ENCODE data around the gene FAM83B. TPM values are rescaled to one million over a fixed set of nuclear protein-coding genes. Genes with fewer than 3 reads are reported as not detected.
"Not testable (repeated sequence)": the region's sequence is repeated elsewhere in the genome, so short reads cannot be mapped to it uniquely, and the experiment has no call there.

FAM83B gene, protein sequence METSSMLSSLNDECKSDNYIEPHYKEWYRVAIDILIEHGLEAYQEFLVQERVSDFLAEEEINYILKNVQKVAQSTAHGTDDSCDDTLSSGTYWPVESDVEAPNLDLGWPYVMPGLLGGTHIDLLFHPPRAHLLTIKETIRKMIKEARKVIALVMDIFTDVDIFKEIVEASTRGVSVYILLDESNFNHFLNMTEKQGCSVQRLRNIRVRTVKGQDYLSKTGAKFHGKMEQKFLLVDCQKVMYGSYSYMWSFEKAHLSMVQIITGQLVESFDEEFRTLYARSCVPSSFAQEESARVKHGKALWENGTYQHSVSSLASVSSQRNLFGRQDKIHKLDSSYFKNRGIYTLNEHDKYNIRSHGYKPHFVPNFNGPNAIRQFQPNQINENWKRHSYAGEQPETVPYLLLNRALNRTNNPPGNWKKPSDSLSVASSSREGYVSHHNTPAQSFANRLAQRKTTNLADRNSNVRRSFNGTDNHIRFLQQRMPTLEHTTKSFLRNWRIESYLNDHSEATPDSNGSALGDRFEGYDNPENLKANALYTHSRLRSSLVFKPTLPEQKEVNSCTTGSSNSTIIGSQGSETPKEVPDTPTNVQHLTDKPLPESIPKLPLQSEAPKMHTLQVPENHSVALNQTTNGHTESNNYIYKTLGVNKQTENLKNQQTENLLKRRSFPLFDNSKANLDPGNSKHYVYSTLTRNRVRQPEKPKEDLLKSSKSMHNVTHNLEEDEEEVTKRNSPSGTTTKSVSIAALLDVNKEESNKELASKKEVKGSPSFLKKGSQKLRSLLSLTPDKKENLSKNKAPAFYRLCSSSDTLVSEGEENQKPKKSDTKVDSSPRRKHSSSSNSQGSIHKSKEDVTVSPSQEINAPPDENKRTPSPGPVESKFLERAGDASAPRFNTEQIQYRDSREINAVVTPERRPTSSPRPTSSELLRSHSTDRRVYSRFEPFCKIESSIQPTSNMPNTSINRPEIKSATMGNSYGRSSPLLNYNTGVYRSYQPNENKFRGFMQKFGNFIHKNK
- total RNA-seq (ENCODE audit: low replicate concordance) = 11.3 and 33.9 TPM in 2 replicates
- long read RNA-seq, transcript FAM83B-201 (5 exons, 3,167 nt) = major isoform, 20 of 30 reads
- long read RNA-seq, partial matches to known transcripts = 9 of 30 reads
- long read RNA-seq, other reads (novel, unspliced or antisense) = 1 of 30 reads

DNA sequence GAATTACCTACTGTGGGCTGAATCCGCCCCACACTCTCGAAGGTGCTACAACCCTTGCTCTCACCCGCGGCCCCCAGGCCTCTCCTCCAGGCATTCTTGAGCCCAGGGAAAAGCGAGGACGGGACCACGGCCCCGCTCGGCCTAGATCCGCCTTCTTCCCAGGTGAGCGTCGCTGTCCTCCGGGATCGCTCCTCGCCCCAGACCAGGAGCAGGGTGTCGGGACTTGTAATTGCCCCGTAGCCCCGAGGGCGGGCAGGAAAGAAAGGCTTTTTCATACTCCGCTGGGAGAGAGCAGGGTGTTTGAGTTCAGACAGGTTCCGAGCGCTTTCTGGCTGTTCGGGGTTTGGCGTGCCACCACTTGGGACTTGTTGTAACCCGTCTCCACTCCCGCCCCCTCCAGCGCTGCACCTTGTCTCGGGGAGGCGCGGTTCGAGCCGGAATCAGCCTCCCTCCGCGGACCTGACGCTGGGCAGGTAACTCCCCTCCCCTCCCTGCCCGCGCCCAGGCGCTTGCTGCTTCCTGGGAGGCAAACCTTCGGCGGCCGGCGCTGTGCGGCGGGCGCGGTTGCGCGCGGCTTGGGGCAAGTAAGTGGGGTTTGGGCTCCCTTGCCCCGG is at the start of gene FAM83B:
FAM83B (plus strand) TSS at position 529 of the 614 bp plus-strand sequence. CDS start 23,476 bp downstream, outside the sequence.
- Mint-ChIP-seq H3K4me1 (ENCODE audit: unreplicated experiment) (peaks cover 11% of the 10 kb centered on the region), H3K9me3 (no peaks in the 10 kb centered on the region), H3K36me3 (no peaks in the 10 kb centered on the region), H3K27me3 (peaks cover 43% of the 10 kb centered on the region), H3K4me3 (peak within 1 kb of the TSS; percentile 96), H3K27ac (peak within 1 kb of the TSS; percentile 93)
- peak; percentile 73 for DNase-seq (ENCODE audit: extremely low spot score, unreplicated experiment)
- TF ChIP-seq, protein P1, sequence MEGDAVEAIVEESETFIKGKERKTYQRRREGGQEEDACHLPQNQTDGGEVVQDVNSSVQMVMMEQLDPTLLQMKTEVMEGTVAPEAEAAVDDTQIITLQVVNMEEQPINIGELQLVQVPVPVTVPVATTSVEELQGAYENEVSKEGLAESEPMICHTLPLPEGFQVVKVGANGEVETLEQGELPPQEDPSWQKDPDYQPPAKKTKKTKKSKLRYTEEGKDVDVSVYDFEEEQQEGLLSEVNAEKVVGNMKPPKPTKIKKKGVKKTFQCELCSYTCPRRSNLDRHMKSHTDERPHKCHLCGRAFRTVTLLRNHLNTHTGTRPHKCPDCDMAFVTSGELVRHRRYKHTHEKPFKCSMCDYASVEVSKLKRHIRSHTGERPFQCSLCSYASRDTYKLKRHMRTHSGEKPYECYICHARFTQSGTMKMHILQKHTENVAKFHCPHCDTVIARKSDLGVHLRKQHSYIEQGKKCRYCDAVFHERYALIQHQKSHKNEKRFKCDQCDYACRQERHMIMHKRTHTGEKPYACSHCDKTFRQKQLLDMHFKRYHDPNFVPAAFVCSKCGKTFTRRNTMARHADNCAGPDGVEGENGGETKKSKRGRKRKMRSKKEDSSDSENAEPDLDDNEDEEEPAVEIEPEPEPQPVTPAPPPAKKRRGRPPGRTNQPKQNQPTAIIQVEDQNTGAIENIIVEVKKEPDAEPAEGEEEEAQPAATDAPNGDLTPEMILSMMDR (conservative IDR thresholded peaks at IDR 0.05) = no peak

DNA sequence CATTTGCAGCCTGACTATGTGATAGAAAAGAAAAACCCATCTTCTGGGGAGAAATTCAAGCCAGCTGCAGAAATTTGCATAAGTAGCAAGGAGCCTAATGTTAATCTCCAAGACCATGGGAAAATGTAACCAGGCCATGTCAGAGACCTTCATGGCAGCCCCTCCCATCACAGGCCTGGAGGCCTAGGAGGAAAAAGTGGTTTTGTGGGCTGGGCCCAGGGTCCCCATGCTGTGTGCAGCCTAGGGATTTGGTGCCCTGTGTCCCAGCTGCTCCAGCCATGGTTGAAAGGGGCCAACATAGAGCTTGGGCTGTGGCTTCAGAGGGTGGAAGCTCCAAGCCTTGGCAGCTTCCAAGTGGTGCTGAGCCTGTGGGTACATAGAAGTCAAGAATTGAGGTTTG is 49.7 kb upstream of the FAM83B start:
- H3K27me3 Mint-ChIP-seq; H3K9me3 Mint-ChIP-seq; H3K4me3 Mint-ChIP-seq; H3K36me3 Mint-ChIP-seq; H3K4me1 Mint-ChIP-seq (ENCODE audit: unreplicated experiment); H3K27ac Mint-ChIP-seq; DNase-seq (ENCODE audit: extremely low spot score, unreplicated experiment): not testable (repeated sequence)

DNA sequence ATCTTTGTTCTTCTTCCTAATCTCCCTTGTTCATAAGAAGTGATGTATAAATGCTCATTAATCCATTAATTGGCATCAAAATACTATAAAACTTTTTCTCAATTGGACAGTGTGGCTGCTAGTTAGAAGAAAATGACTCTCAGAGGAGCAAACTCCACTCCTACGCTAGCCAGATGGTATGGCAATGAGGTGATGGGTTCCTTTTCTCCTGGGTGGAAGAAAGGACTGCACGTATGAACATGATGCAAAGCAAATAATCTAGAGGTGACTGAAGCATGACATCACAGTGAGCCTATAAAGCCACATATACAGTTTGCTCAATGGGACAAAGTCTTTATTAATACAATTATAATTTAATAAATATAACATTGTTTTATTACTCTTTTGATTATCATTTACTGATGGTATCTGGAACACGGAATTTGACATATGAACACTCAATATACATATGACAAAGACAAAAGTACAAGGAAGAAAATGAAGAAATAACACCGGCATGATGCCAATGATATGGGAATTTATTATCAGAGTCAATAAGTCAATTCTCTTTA is 46.4 kb upstream of the FAM83B start:
- Mint-ChIP-seq H3K27me3 (no peaks in the 10 kb centered on the region), H3K36me3 (no peaks in the 10 kb centered on the region), H3K27ac (no peak overlapping the region), H3K9me3 (peaks cover 4% of the 10 kb centered on the region), H3K4me3 (no peak overlapping the region), H3K4me1 (ENCODE audit: unreplicated experiment) (no peaks in the 10 kb centered on the region)
- TF ChIP-seq, protein P1 (conservative IDR thresholded peaks at IDR 0.05) = no peak
- DNase-seq (ENCODE audit: extremely low spot score, unreplicated experiment) = no peak

DNA sequence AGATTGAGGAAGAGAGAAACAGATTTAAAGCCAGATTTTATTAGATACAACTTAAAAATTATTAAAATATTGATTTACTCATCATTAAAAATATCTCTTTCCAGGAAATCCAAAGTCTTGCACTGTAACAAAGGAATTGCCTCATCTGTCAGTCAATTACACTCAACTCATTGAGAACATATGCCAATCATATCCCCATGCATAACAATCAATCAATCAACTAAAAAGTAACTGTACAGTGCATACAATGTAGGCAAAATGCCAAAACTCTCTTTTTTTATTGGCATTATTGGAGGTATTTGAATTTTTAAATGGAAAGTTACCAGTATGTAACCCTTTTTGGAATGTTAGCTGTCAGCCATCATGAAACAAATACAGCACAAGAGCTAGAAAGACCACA is 45.3 kb upstream of the FAM83B start:
- H3K36me3 Mint-ChIP-seq = no peaks in the 10 kb centered on the region
- DNase-seq (ENCODE audit: extremely low spot score, unreplicated experiment) = no peak
- no peaks in the 10 kb centered on the region for H3K4me1 Mint-ChIP-seq (ENCODE audit: unreplicated experiment)
- H3K27ac Mint-ChIP-seq = peak overlapping the region; percentile 77
- no peak overlapping the region for H3K4me3 Mint-ChIP-seq
- no peaks in the 10 kb centered on the region for H3K9me3 Mint-ChIP-seq
- TF ChIP-seq, protein P1 (conservative IDR thresholded peaks at IDR 0.05) = no peak
- H3K27me3 Mint-ChIP-seq = no peaks in the 10 kb centered on the region

DNA sequence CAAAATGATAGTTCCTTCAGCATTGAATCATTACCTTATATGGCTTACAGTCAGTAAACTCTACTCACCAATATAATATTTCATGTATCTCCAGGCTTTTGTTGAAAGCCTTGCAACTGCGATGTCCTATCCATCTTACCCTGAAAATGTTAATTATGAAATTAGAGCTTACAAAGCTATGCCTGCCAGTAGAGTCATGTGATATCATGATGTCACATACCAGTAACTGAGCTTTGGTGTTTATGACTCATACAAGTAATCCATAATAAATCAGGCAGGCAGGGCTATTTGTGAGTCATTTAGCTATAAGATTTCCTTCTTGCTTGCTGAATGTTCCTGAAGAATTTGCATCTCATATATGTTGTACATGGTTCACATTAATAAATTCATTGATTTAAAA is 44.9 kb upstream of the FAM83B start:
- no peak overlapping the region for H3K4me3 Mint-ChIP-seq
- H3K27me3 Mint-ChIP-seq = no peaks in the 10 kb centered on the region
- H3K27ac Mint-ChIP-seq = peak overlapping the region; percentile 77
- no peak for DNase-seq (ENCODE audit: extremely low spot score, unreplicated experiment)
- TF ChIP-seq, protein P1 (conservative IDR thresholded peaks at IDR 0.05) = no peak
- no peaks in the 10 kb centered on the region for H3K36me3 Mint-ChIP-seq
- no peaks in the 10 kb centered on the region for H3K9me3 Mint-ChIP-seq
- H3K4me1 Mint-ChIP-seq (ENCODE audit: unreplicated experiment) = no peaks in the 10 kb centered on the region
